Measurements from ENCODE around the gene NFIC.
"Not testable (repeated sequence)": the region's sequence is repeated elsewhere in the genome, so short reads cannot be mapped to it uniquely, and the experiment has no call there.

The NFIC gene

DNA sequence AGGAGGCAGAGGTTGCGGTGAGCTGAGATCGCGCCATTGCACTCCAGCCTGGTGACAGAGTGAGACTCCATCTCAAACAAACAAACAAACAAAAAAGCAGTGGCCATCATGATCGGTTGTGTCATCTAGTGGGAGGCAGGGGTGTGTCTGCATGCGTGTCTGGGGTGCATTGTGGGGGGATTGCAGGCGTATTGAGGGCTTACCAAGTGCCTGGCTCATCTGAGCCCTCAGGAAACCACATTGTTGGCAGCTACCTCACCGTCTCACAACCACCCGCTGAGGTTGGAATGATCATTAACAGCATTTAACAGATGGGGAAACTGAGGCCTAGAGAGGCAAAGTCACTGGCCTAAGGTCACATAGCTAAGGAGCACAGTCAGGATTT lies 30.5 kb downstream of the NFIC start:
- H3K27ac ChIP-seq: no peak overlapping the region
- TF ChIP-seq, protein P1, sequence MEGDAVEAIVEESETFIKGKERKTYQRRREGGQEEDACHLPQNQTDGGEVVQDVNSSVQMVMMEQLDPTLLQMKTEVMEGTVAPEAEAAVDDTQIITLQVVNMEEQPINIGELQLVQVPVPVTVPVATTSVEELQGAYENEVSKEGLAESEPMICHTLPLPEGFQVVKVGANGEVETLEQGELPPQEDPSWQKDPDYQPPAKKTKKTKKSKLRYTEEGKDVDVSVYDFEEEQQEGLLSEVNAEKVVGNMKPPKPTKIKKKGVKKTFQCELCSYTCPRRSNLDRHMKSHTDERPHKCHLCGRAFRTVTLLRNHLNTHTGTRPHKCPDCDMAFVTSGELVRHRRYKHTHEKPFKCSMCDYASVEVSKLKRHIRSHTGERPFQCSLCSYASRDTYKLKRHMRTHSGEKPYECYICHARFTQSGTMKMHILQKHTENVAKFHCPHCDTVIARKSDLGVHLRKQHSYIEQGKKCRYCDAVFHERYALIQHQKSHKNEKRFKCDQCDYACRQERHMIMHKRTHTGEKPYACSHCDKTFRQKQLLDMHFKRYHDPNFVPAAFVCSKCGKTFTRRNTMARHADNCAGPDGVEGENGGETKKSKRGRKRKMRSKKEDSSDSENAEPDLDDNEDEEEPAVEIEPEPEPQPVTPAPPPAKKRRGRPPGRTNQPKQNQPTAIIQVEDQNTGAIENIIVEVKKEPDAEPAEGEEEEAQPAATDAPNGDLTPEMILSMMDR (conservative IDR thresholded peaks at IDR 0.05): no peak

DNA sequence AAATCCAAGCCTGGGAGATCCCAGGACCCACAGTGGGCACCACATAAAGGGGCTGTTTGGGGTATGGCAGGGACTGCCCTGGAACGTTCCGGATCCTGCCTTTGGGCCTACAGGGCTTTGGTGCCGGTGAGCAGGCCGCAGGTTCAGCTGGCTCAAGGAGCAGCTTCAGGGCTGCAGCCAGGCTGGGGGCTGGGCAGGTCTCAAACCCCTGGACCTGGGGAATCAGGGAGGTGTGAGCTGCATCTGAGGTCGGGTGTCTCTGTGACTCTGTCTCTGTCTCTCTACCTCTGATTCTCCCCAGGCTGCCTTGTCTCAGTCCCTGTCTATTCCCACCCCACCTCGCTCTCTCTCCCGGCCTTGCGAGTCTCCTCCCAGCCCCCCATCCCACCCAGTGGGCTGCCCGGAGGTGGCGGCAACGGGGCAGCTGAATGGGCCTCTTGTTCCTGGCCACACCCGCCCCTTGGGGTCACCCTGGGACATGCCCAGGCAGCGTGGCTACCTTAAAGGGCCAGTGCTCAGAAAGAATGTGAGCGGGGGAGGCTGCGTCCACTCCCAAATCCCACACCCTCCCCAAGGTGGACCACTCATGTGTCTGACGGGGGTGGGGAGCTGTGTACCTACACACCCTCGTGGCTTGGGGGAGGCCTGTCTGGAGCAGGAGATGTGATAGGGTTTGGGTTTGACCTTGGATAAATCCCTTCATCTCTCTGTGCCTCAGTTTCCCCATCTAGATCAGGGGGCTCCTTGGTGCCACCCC lies 31.1 kb downstream of the NFIC start:
- TF ChIP-seq, protein P1 (conservative IDR thresholded peaks at IDR 0.05): no peak
- no peak overlapping the region for H3K27ac ChIP-seq

DNA sequence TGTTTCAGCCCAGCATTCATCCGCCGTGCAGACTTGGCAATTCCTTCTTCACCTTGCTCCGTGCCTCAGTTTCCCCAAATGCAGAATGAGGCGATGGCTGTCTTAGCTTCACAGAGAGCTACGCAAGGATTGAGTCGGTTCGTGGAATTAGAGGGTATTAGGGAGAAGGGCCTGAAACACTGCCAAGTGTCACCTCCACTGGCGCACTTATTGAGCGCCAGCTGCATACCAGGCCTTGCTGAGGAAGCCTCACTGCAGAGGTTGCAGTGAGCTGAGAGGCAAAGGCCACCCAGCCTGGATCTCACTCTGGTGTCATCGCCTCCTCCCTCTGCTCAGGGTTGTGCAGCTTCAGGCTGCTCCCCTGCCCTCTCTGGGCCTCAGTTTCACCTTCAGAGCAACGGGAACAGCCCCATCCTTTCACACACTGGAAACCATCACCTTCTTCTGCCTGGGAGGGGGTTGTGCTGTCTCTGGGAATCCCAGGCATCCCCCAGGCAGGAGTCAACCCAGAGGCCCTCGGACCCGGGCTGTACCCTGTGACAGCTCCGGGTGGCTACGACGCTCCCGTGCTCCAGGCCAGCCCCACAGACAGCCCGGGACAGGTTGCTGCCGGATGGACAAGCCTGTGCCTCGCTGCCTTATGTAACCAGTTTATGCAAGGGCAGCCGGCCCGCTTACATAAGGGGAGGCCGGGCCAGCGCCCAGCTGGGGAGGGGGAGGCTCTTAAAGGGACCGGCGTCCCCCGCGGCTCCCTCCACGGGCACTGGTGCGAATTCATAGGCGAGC lies 31.9 kb downstream of the NFIC start:
- H3K27ac ChIP-seq: no peak overlapping the region
- TF ChIP-seq, protein P1 (conservative IDR thresholded peaks at IDR 0.05): no peak

DNA sequence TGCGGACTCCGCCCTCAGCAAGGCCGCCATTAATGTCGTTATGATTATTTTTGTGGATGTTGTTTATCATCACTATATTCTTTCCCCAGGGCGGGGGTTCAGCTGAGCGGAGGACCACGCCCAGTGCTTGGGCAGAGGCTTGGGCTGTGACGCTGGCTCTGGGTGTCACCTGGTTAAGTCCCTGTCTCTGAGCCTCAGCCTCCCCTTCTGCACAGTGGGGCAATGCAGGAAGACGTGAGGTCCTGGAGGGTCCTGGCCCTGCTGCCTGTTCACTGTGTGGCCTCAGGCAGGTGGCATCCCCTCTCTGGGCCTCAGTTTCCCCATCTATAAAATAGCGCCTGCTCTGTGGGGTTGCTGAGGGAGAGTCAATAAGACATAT lies 32.5 kb downstream of the NFIC start:
- H3K27ac ChIP-seq: no peak overlapping the region
- TF ChIP-seq, protein P1 (conservative IDR thresholded peaks at IDR 0.05): no peak

DNA sequence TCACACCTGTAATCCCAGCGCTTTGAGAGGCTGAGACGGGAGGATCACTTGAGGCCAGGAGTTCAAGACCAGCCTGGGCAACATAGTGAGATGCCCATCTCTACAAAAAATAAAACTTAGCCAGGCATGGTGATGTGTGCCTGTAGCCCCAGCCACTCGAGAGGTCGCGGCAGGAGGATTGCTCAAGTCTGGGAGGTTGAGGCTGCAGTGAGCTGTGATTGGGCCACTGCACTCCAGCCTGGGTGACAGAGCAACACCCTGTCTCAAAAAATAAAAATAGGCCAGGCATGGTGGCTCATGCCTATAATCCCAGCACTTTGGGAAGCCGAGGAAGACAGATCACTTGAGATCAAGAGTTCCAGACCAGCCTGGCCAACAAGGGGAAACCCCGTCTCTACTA lies 32.9 kb downstream of the NFIC start:
- not testable (repeated sequence) for H3K27ac ChIP-seq

DNA sequence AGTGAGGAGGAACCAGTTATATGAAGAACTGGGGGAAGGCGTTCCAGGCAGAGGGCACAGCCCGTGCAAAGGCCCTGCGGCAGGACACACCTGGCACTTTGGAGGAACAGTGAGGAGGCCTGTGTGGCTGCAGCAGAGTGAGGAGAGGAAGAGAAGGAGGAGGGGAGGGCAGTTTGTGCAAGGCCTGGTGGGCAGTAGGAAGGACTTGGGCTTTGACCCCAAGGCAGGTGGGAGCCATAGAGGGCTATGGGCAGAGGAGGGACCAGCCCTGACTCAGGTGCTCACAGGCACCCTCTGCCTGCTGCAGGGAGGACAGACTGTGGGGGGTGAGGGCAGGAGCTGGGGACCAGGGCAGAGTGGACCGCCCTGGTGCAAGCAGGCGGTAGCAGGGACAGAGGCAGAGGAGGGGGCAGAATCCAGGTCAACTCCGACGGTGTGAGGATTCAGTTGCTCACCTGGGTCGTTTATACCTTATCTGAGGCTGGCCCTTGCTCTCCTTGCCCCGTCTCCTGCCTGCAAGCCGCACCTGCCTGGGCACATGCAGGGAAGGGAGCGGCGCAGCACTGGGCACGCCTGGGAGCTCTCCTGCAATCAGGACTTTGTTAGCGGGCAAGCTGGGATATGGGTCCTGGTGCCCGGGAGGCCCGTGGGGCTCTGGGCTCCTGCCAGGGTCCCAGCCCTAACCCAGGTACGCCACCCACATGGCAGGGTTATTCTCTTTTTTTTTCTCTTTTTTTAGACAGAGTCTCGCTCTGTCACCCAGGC lies 34.8 kb downstream of the NFIC start:
- H3K27ac ChIP-seq: no peak overlapping the region
- TF ChIP-seq, protein P1 (conservative IDR thresholded peaks at IDR 0.05): no peak

DNA sequence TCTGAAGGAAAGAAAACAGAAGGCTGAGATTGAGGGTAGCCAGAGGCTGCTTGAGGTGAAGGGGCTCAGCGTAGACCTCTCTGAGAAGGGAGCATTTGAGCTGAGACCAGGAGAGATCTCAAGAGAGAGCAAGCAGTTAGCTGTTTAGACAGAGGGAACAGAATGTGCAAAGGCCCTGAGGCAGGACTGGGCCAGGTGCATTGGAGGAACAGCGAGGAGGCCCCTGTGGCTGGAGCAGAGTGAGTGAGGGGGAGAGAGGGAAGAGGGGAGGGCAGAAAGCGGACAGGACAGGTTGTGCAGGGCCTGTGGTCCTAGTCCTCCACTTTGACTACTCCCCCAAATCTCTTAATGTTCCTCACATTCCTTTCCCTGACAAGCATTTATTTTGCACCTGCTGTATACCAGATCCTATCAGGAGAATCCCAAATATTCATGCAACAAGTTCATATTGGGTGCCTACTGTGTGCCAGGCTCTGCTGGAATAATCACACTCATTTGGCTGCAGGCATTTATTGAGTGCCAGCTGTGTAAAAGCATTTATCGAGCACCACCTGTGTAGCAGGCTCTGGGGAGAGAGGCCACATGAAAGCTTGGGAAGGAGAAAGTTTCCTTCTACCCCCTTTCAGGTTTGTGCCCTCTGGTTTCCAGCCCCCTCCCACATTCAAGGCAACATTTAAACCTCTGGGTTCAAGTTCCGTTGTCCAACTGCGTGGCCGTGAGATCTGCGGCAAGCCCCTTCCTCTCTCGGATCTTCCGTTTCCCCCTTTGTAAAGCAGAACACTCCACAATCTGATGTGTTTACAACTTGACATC lies 36.5 kb downstream of the NFIC start:
- H3K27ac ChIP-seq: no peak overlapping the region
- TF ChIP-seq, protein P1 (conservative IDR thresholded peaks at IDR 0.05): no peak
